ENCODE measurements around the gene LCN1.

- no peak for TF ChIP-seq CTCF (optimal IDR thresholded peaks at IDR 0.05 in 1 of 3, IDR thresholded peaks at IDR 0.05 in 1 of 3, conservative IDR thresholded peaks at IDR 0.05 in 1 of 3; ENCODE audit: extremely low read depth in 1 of 3, insufficient read depth in 2 of 3, low read length in 3 of 3)
- TF ChIP-seq EZH2 (IDR thresholded peaks at IDR 0.05; ENCODE audit: low read length) = no peak
These were observed 22.7 kb upstream of the LCN1 start for GRCh38 chr9:135498381-135499126.
